Smooth muscle cell (in vitro differentiated cells): ENCODE results near the gene ZBTB7C. TPM values are rescaled to one million over a fixed set of nuclear protein-coding genes. Genes with fewer than 3 reads are reported as not detected.
A peak's percentile ranks its signal among the peaks of the same experiment; 100 is the strongest.

Experiments
- DNase-seq: peaks from one replicate; lab custom pipeline; 2025; ENCODE audit not compliant: unreplicated experiment; lab: John Stamatoyannopoulos, UW
- H2AFZ ChIP-seq: fragments of 200-600 bp; sonication (generic); 2 replicates; pipeline ENCODE4 v1.6.0; 2016; ENCODE audit warnings: antibody characterized with exemption, low read depth, mild to moderate bottlenecking
- H3F3A ChIP-seq: fragments of 200-600 bp; sonication (generic); 2 replicates; pipeline ENCODE4 v1.6.0; 2017; ENCODE audit warnings: antibody characterized with exemption, low read depth
- H3K27ac ChIP-seq: fragments of 200-600 bp; sonication (generic); 2 replicates; pipeline ENCODE4 v1.5.1; 2016; ENCODE audit warnings: low read depth, mild to moderate bottlenecking
- H3K27me3 ChIP-seq: fragments of 200-600 bp; sonication (generic); 2 replicates; pipeline ENCODE4 v1.6.1; 2016; ENCODE audit warnings: low read depth, mild to moderate bottlenecking
- H3K36me3 ChIP-seq: fragments of 200-600 bp; sonication (generic); 2 replicates; pipeline ENCODE4 v1.5.1; 2016; ENCODE audit warnings: low read depth
- H3K4me1 ChIP-seq: fragments of 200-600 bp; sonication (generic); 2 replicates; pipeline ENCODE4 v1.5.1; 2016; ENCODE audit warnings: low read depth
- H3K4me2 ChIP-seq: fragments of 200-600 bp; sonication (generic); 2 replicates; pipeline ENCODE4 v1.6.0; 2016; ENCODE audit warnings: mild to moderate bottlenecking
- H3K4me3 ChIP-seq: fragments of 200-600 bp; sonication (generic); 2 replicates; pipeline ENCODE4 v1.5.1; 2016; ENCODE audit warnings: mild to moderate bottlenecking
- H3K79me2 ChIP-seq: fragments of 200-600 bp; sonication (generic); 2 replicates; pipeline ENCODE4 v1.6.0; 2016; ENCODE audit warnings: low read depth, mild to moderate bottlenecking
- H3K9ac ChIP-seq: fragments of 200-600 bp; sonication (generic); 2 replicates; pipeline ENCODE4 v1.6.0; 2016; ENCODE audit warnings: low read depth
- H3K9me3 ChIP-seq: fragments of 200-600 bp; sonication (generic); replicated peaks from 2 replicates; pipeline ENCODE4 v1.5.1; 2016; ENCODE audit warnings: low read depth
- H4K20me1 ChIP-seq: fragments of 200-600 bp; sonication (generic); 2 replicates; pipeline ENCODE4 v1.6.0; 2016; ENCODE audit warnings: low read depth
- CTCF ChIP-seq: fragments of 200-600 bp; sonication (generic); IDR thresholded peaks from 2 replicates; pipeline ENCODE4 v1.5.1; 2017; ENCODE audit warnings: borderline replicate concordance, mild to moderate bottlenecking, antibody characterized with exemption; ENCODE audit not compliant: insufficient read depth, poor library complexity, severe bottlenecking
- whole genome bisulfite sequencing: methylation state at CpG from one replicate; pipeline ENCODE4 v1.1.7; 2016; ENCODE audit warnings: low lambda C conversion rate; 5-methylcytosine and 5-hydroxymethylcytosine counted together
- polyA plus RNA-seq: library from polyadenylated mRNA; unstranded; fragments of >200 nt; fragmentation: Nextera tagmentation; extraction: Ambion mirVana; gene quantifications from 2 replicates; pipeline ENCODE4 v1.2.1, GENCODE V29; 2016
- total RNA-seq: library from RNA; depleted of rRNA; stranded (reverse); fragments of >200 nt; gene quantifications from 2 replicates; pipeline ENCODE4 v1.2.3, GENCODE V29; 2014

The ZBTB7C gene
- total and polyA plus RNA-seq, 2 experiments from 2014 or later = 0.48 to 0.63 TPM

GRCh38 chr18:48296581-48296980, 112.6 kb downstream of the ZBTB7C start:
- H3K9me3 ChIP-seq = no peaks in the 10 kb centered on the region
- H3K9ac ChIP-seq = no peak overlapping the region
- no peaks in the 10 kb centered on the region for H3F3A ChIP-seq
- no peak overlapping the region for H3K4me3 ChIP-seq
- 96% methylated on average over 13 of the region's 13 CpGs for WGBS
- no peak overlapping the region for H3K27ac ChIP-seq
- no peak overlapping the region for H2AFZ ChIP-seq
- no peaks in the 10 kb centered on the region for H3K79me2 ChIP-seq
- peaks cover 17% of the 10 kb centered on the region for H3K4me1 ChIP-seq
- H3K36me3 ChIP-seq = no peaks in the 10 kb centered on the region
- no peak for TF ChIP-seq CTCF
- no peak overlapping the region for H3K4me2 ChIP-seq
- H4K20me1 ChIP-seq = no peaks in the 10 kb centered on the region
- DNase-seq = no peak
- no peaks in the 10 kb centered on the region for H3K27me3 ChIP-seq

GRCh38 chr18:48295586-48296311, 113.4 kb downstream of the ZBTB7C start:
- peak; percentile 27 for TF ChIP-seq CTCF
- DNase-seq = no peak
- WGBS = 52% methylated on average over 10 of the region's 10 CpGs
- H3K4me2 ChIP-seq = no peak overlapping the region
- peaks cover 16% of the 10 kb centered on the region for H3K4me1 ChIP-seq
- H3K27ac ChIP-seq = no peak overlapping the region
- no peaks in the 10 kb centered on the region for H3F3A ChIP-seq
- H3K4me3 ChIP-seq = no peak overlapping the region
- H2AFZ ChIP-seq = no peak overlapping the region
- H4K20me1 ChIP-seq = no peaks in the 10 kb centered on the region
- H3K79me2 ChIP-seq = no peaks in the 10 kb centered on the region
- H3K9ac ChIP-seq = no peak overlapping the region
- H3K9me3 ChIP-seq = no peaks in the 10 kb centered on the region
- H3K36me3 ChIP-seq = no peaks in the 10 kb centered on the region
- H3K27me3 ChIP-seq = no peaks in the 10 kb centered on the region

- no peaks in the 10 kb centered on the region for H3K27me3 ChIP-seq
- no peaks in the 10 kb centered on the region for H3K36me3 ChIP-seq
- H3K4me3 ChIP-seq = no peak overlapping the region
- H2AFZ ChIP-seq = no peak overlapping the region
- no peak overlapping the region for H3K4me2 ChIP-seq
- no peaks in the 10 kb centered on the region for H3F3A ChIP-seq
- 77% methylated on average over 12 of the region's 12 CpGs for WGBS
- no peak overlapping the region for H3K9ac ChIP-seq
- H3K9me3 ChIP-seq = no peaks in the 10 kb centered on the region
- no peak for TF ChIP-seq CTCF
- peaks cover 15% of the 10 kb centered on the region for H3K4me1 ChIP-seq
- DNase-seq = no peak
- H4K20me1 ChIP-seq = no peaks in the 10 kb centered on the region
- no peak overlapping the region for H3K27ac ChIP-seq
- H3K79me2 ChIP-seq = no peaks in the 10 kb centered on the region
Observed at GRCh38 chr18:48294899-48295585, 114.1 kb downstream of the ZBTB7C start.
